ENCODE measurements around the gene MYO1H.
"Not testable (repeated sequence)": the region's sequence is repeated elsewhere in the genome, so short reads cannot be mapped to it uniquely, and the experiment has no call there.

MYO1H gene

GRCh38 chr12:109439181-109439580, 91.5 kb downstream of the MYO1H start:
- no peak overlapping the region for H3K4me3 ChIP-seq (replicated peaks; ENCODE audit: low read depth, low read length)
- TF ChIP-seq CTCF (IDR thresholded peaks at IDR 0.05; ENCODE audit: low read length, missing control alignments) = no peak
- no peak for DNase-seq (ENCODE audit: low read depth)

- DNase-seq (ENCODE audit: low read depth) = not testable (repeated sequence)
These were observed 92.3 kb downstream of the MYO1H start for GRCh38 chr12:109439951-109440350.

GRCh38 chr12:109440851-109441490, 93.3 kb downstream of the MYO1H start:
- H3K4me3 ChIP-seq (replicated peaks; ENCODE audit: low read depth, low read length) = no peak overlapping the region
- TF ChIP-seq CTCF (IDR thresholded peaks at IDR 0.05; ENCODE audit: low read length, missing control alignments) = no peak
- peak; percentile 50 for DNase-seq (ENCODE audit: low read depth)

More at GRCh38 chr12:109439951-109440350, 92.3 kb downstream of the MYO1H start:
- H3K4me3 ChIP-seq (replicated peaks; ENCODE audit: low read depth, low read length) = not testable (repeated sequence)

- no peak for TF ChIP-seq CTCF (IDR thresholded peaks at IDR 0.05; ENCODE audit: low read length, missing control alignments)
These were observed 96.1 kb downstream of the MYO1H start for GRCh38 chr12:109443794-109444193.

DNA sequence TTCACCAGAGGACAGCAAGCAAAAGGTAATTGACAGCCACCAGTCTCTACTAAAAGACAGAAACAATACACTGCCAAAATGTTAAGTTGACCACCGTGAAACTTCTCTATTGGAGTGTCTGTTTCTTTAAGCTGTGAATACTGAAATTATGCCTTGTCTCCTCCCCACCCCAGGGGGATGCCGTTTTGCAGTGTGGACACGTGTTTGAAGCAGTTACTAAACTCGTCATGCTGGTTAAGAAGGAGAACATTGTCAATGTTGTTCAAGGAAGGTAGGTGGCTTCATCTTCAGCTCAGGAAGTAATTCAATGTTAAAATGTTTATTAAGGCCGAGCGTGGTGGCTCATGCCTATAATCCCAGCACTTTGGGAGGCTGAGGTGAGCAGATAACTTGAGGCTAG, 96.6 kb downstream of the MYO1H start:
- DNase-seq (ENCODE audit: low read depth) = no peak
- H3K4me3 ChIP-seq (replicated peaks; ENCODE audit: low read depth, low read length) = no peak overlapping the region
- no peak for TF ChIP-seq CTCF (IDR thresholded peaks at IDR 0.05; ENCODE audit: low read length, missing control alignments)

More at GRCh38 chr12:109443794-109444193, 96.1 kb downstream of the MYO1H start:
- DNase-seq (ENCODE audit: low read depth) = no peak
- no peak overlapping the region for H3K4me3 ChIP-seq (replicated peaks; ENCODE audit: low read depth, low read length)

DNA sequence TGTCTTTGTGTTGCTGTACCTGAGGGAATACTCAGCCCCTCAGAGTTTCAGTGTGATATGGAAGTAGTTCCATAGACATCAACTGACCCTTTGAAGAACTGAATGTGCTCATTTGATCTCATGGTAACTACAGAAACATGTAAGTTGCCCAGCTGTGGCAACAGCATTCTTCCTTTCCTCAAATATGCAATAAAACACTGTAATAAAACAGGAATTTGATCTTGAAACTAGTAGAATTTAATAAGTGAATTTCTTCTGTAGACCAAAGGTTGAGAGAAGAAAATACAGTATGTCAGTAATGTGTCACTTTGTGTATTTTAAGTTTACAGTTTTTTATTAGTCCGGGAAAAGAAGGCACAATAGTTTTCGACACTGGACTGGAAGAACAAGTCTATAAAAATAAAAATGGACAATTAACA, 97.5 kb downstream of the MYO1H start:
- H3K4me3 ChIP-seq (replicated peaks; ENCODE audit: low read depth, low read length) = no peak overlapping the region
- DNase-seq (ENCODE audit: low read depth) = peak; percentile 39
- no peak for TF ChIP-seq CTCF (IDR thresholded peaks at IDR 0.05; ENCODE audit: low read length, missing control alignments)

GRCh38 chr12:109446869-109447268, 99.2 kb downstream of the MYO1H start:
- no peak for DNase-seq (ENCODE audit: low read depth)
- H3K4me3 ChIP-seq (replicated peaks; ENCODE audit: low read depth, low read length) = no peak overlapping the region
- no peak for TF ChIP-seq CTCF (IDR thresholded peaks at IDR 0.05; ENCODE audit: low read length, missing control alignments)

All from fibroblast of pulmonary artery (primary cell).